ENCODE results near the gene LSM14B.
A peak's percentile ranks its signal among the peaks of the same experiment; 100 is the strongest.
"Not testable (repeated sequence)": the region's sequence is repeated elsewhere in the genome, so short reads cannot be mapped to it uniquely, and the experiment has no call there.

Gene LSM14B

GRCh38 chr20:62121776-62122653 is at the start of gene LSM14B:
Gene LSM14B (plus strand): TSS chr20:62122475. CDS start chr20:62122667, 192 bp downstream.
- peak; percentile 90 for DNase-seq (ENCODE audit: low read depth, low spot score)

GRCh38 chr20:62073323-62073722 is 49.0 kb upstream of the LSM14B start:
- no peak for DNase-seq (ENCODE audit: low read depth, low spot score)

- no peak for DNase-seq (ENCODE audit: low read depth, low spot score)
These were observed 43.1 kb upstream of the LSM14B start for GRCh38 chr20:62079166-62079565.

GRCh38 chr20:62080249-62080990 is 41.9 kb upstream of the LSM14B start:
- no peak for DNase-seq (ENCODE audit: low read depth, low spot score)

GRCh38 chr20:62083312-62083711 is 39.0 kb upstream of the LSM14B start:
- DNase-seq (ENCODE audit: low read depth, low spot score) = no peak

GRCh38 chr20:62084224-62084623 is 38.1 kb upstream of the LSM14B start:
- DNase-seq (ENCODE audit: low read depth, low spot score) = not testable (repeated sequence)

GRCh38 chr20:62085206-62085605 is 37.1 kb upstream of the LSM14B start:
- DNase-seq (ENCODE audit: low read depth, low spot score) = no peak

GRCh38 chr20:62087227-62087626 is 35.0 kb upstream of the LSM14B start:
- DNase-seq (ENCODE audit: low read depth, low spot score) = no peak

GRCh38 chr20:62087632-62088031 is 34.6 kb upstream of the LSM14B start:
- DNase-seq (ENCODE audit: low read depth, low spot score) = no peak

- no peak for DNase-seq (ENCODE audit: low read depth, low spot score)
These were observed 33.8 kb upstream of the LSM14B start for GRCh38 chr20:62088258-62089127.

GRCh38 chr20:62089393-62089792 is 32.9 kb upstream of the LSM14B start:
- DNase-seq (ENCODE audit: low read depth, low spot score) = no peak

- no peak for DNase-seq (ENCODE audit: low read depth, low spot score)
These were observed 25.6 kb upstream of the LSM14B start for GRCh38 chr20:62096421-62097380.

- no peak for DNase-seq (ENCODE audit: low read depth, low spot score)
These were observed 24.3 kb upstream of the LSM14B start for GRCh38 chr20:62097881-62098407.

GRCh38 chr20:62101078-62101477 is 21.2 kb upstream of the LSM14B start:
- no peak for DNase-seq (ENCODE audit: low read depth, low spot score)

- no peak for DNase-seq (ENCODE audit: low read depth, low spot score)
These were observed 18.6 kb upstream of the LSM14B start for GRCh38 chr20:62103508-62104233.

- no peak for DNase-seq (ENCODE audit: low read depth, low spot score)
These were observed 18.0 kb upstream of the LSM14B start for GRCh38 chr20:62104234-62104789.

GRCh38 chr20:62104791-62105345 is 17.4 kb upstream of the LSM14B start:
- no peak for DNase-seq (ENCODE audit: low read depth, low spot score)

- no peak for DNase-seq (ENCODE audit: low read depth, low spot score)
These were observed 16.7 kb upstream of the LSM14B start for GRCh38 chr20:62105592-62105991.

- DNase-seq (ENCODE audit: low read depth, low spot score) = no peak
These were observed 11.1 kb upstream of the LSM14B start for GRCh38 chr20:62111148-62111547.
